ENCODE measurements around the gene CCDC38. TPM values are rescaled to one million over a fixed set of nuclear protein-coding genes. Genes with fewer than 3 reads are reported as not detected.

CCDC38 gene
- total and polyA plus RNA-seq, 4 donors = 0.67 to 0.75 TPM; not detected in 2

- no peak for DNase-seq (ENCODE audit: low read depth in 4 of 6, low spot score in 6 of 6)
- 67% methylated on average over 1 of the region's 2 CpGs for WGBS (ENCODE audit: insufficient coverage)
- Histone ChIP-seq H3K27ac (ENCODE audit: low read depth, low read length) (no peak overlapping the region), H3K27me3 (ENCODE audit: control insufficient read depth, insufficient read depth, low read length) (no peaks in the 10 kb centered on the region), H3K36me3 (ENCODE audit: control insufficient read depth, insufficient read depth, low read length) (no peaks in the 10 kb centered on the region), H3K4me1 (ENCODE audit: control insufficient read depth, insufficient read depth, low read length) (no peaks in the 10 kb centered on the region), H3K4me3 (ENCODE audit: low read depth, low read length) (no peak overlapping the region), H3K9me3 (ENCODE audit: control insufficient read depth, insufficient read depth, low read length) (no peaks in the 10 kb centered on the region)
Measured at GRCh38 chr12:95963096-95963495, 20.7 kb upstream of the CCDC38 start.

GRCh38 chr12:95962222-95962621 lies 19.8 kb upstream of the CCDC38 start:
- H3K4me3 ChIP-seq (ENCODE audit: low read depth, low read length) = no peak overlapping the region
- no peaks in the 10 kb centered on the region for H3K4me1 ChIP-seq (ENCODE audit: control insufficient read depth, insufficient read depth, low read length)
- H3K27me3 ChIP-seq (ENCODE audit: control insufficient read depth, insufficient read depth, low read length) = no peaks in the 10 kb centered on the region
- peak in 4 of 6 donors; percentile 4 to 86 (median 17) for DNase-seq (ENCODE audit: low read depth in 4 of 6, low spot score in 6 of 6)
- H3K36me3 ChIP-seq (ENCODE audit: control insufficient read depth, insufficient read depth, low read length) = no peaks in the 10 kb centered on the region
- H3K27ac ChIP-seq (ENCODE audit: low read depth, low read length) = no peak overlapping the region
- 67% methylated on average over 4 of the region's 7 CpGs for WGBS (ENCODE audit: insufficient coverage)
- H3K9me3 ChIP-seq (ENCODE audit: control insufficient read depth, insufficient read depth, low read length) = no peaks in the 10 kb centered on the region

- WGBS (ENCODE audit: insufficient coverage) = no CpG with 5 or more reads among the region's 5 CpGs
- Histone ChIP-seq H3K27me3 (ENCODE audit: control insufficient read depth, insufficient read depth, low read length) (peaks cover 3% of the 10 kb centered on the region), H3K36me3 (ENCODE audit: control insufficient read depth, insufficient read depth, low read length) (no peaks in the 10 kb centered on the region), H3K4me1 (ENCODE audit: control insufficient read depth, insufficient read depth, low read length) (peaks cover 3% of the 10 kb centered on the region), H3K27ac (ENCODE audit: low read depth, low read length) (no peak overlapping the region), H3K9me3 (ENCODE audit: control insufficient read depth, insufficient read depth, low read length) (no peaks in the 10 kb centered on the region), H3K4me3 (ENCODE audit: low read depth, low read length) (no peak overlapping the region)
- DNase-seq (ENCODE audit: low read depth in 4 of 6, low spot score in 6 of 6) = no peak
Measured at GRCh38 chr12:95960241-95960640, 17.8 kb upstream of the CCDC38 start.

GRCh38 chr12:95959107-95959506 lies 16.7 kb upstream of the CCDC38 start:
- peak in 1 of 6 donors; percentile 15 for DNase-seq (ENCODE audit: low read depth in 4 of 6, low spot score in 6 of 6)
- Histone ChIP-seq H3K4me1 (ENCODE audit: control insufficient read depth, insufficient read depth, low read length) (peaks cover 3% of the 10 kb centered on the region), H3K27ac (ENCODE audit: low read depth, low read length) (no peak overlapping the region), H3K9me3 (ENCODE audit: control insufficient read depth, insufficient read depth, low read length) (no peaks in the 10 kb centered on the region), H3K4me3 (ENCODE audit: low read depth, low read length) (no peak overlapping the region), H3K27me3 (ENCODE audit: control insufficient read depth, insufficient read depth, low read length) (peaks cover 3% of the 10 kb centered on the region), H3K36me3 (ENCODE audit: control insufficient read depth, insufficient read depth, low read length) (no peaks in the 10 kb centered on the region)
- 80% methylated on average over 1 of the region's 1 CpG for WGBS (ENCODE audit: insufficient coverage)

- H3K4me3 ChIP-seq (ENCODE audit: low read depth, low read length) = no peak overlapping the region
- H3K27ac ChIP-seq (ENCODE audit: low read depth, low read length) = no peak overlapping the region
- 33% methylated on average over 24 of the region's 27 CpGs for WGBS (ENCODE audit: insufficient coverage)
- no peaks in the 10 kb centered on the region for H3K9me3 ChIP-seq (ENCODE audit: control insufficient read depth, insufficient read depth, low read length)
- no peaks in the 10 kb centered on the region for H3K36me3 ChIP-seq (ENCODE audit: control insufficient read depth, insufficient read depth, low read length)
- H3K4me1 ChIP-seq (ENCODE audit: control insufficient read depth, insufficient read depth, low read length) = peaks cover 3% of the 10 kb centered on the region
- H3K27me3 ChIP-seq (ENCODE audit: control insufficient read depth, insufficient read depth, low read length) = peaks cover 3% of the 10 kb centered on the region
- DNase-seq (ENCODE audit: low read depth in 4 of 6, low spot score in 6 of 6) = no peak
Measured at GRCh38 chr12:95956557-95957145, 14.2 kb upstream of the CCDC38 start.

GRCh38 chr12:95955549-95956159 lies 13.2 kb upstream of the CCDC38 start:
- peaks cover 3% of the 10 kb centered on the region for H3K4me1 ChIP-seq (ENCODE audit: control insufficient read depth, insufficient read depth, low read length)
- H3K36me3 ChIP-seq (ENCODE audit: control insufficient read depth, insufficient read depth, low read length) = no peaks in the 10 kb centered on the region
- no peak overlapping the region for H3K27ac ChIP-seq (ENCODE audit: low read depth, low read length)
- H3K4me3 ChIP-seq (ENCODE audit: low read depth, low read length) = no peak overlapping the region
- 83% methylated on average over 6 of the region's 7 CpGs for WGBS (ENCODE audit: insufficient coverage)
- no peaks in the 10 kb centered on the region for H3K9me3 ChIP-seq (ENCODE audit: control insufficient read depth, insufficient read depth, low read length)
- peaks cover 3% of the 10 kb centered on the region for H3K27me3 ChIP-seq (ENCODE audit: control insufficient read depth, insufficient read depth, low read length)
- DNase-seq (ENCODE audit: low read depth in 4 of 6, low spot score in 6 of 6) = no peak

GRCh38 chr12:95953000-95953399 lies 10.6 kb upstream of the CCDC38 start:
- Histone ChIP-seq H3K4me1 (ENCODE audit: control insufficient read depth, insufficient read depth, low read length) (peaks cover 3% of the 10 kb centered on the region), H3K9me3 (ENCODE audit: control insufficient read depth, insufficient read depth, low read length) (no peaks in the 10 kb centered on the region), H3K27me3 (ENCODE audit: control insufficient read depth, insufficient read depth, low read length) (peaks cover 3% of the 10 kb centered on the region), H3K36me3 (ENCODE audit: control insufficient read depth, insufficient read depth, low read length) (no peaks in the 10 kb centered on the region), H3K4me3 (ENCODE audit: low read depth, low read length) (no peak overlapping the region), H3K27ac (ENCODE audit: low read depth, low read length) (no peak overlapping the region)
- no CpG with 5 or more reads among the region's 1 CpG for WGBS (ENCODE audit: insufficient coverage)
- no peak for DNase-seq (ENCODE audit: low read depth in 4 of 6, low spot score in 6 of 6)

- Histone ChIP-seq H3K9me3 (ENCODE audit: control insufficient read depth, insufficient read depth, low read length) (no peaks in the 10 kb centered on the region), H3K4me3 (ENCODE audit: low read depth, low read length) (no peak overlapping the region), H3K36me3 (ENCODE audit: control insufficient read depth, insufficient read depth, low read length) (no peaks in the 10 kb centered on the region), H3K27me3 (ENCODE audit: control insufficient read depth, insufficient read depth, low read length) (peaks cover under 1% of the 10 kb centered on the region), H3K27ac (ENCODE audit: low read depth, low read length) (no peak overlapping the region), H3K4me1 (ENCODE audit: control insufficient read depth, insufficient read depth, low read length) (peaks cover under 1% of the 10 kb centered on the region)
- no peak for DNase-seq (ENCODE audit: low read depth in 4 of 6, low spot score in 6 of 6)
Measured at GRCh38 chr12:95951515-95951914, 9.1 kb upstream of the CCDC38 start.

GRCh38 chr12:95949477-95950206 lies 7.2 kb upstream of the CCDC38 start:
- Histone ChIP-seq H3K27me3 (ENCODE audit: control insufficient read depth, insufficient read depth, low read length) (no peaks in the 10 kb centered on the region), H3K4me3 (ENCODE audit: low read depth, low read length) (no peak overlapping the region), H3K36me3 (ENCODE audit: control insufficient read depth, insufficient read depth, low read length) (no peaks in the 10 kb centered on the region), H3K27ac (ENCODE audit: low read depth, low read length) (no peak overlapping the region), H3K9me3 (ENCODE audit: control insufficient read depth, insufficient read depth, low read length) (no peaks in the 10 kb centered on the region), H3K4me1 (ENCODE audit: control insufficient read depth, insufficient read depth, low read length) (no peaks in the 10 kb centered on the region)
- DNase-seq (ENCODE audit: low read depth in 4 of 6, low spot score in 6 of 6) = no peak
- WGBS (ENCODE audit: insufficient coverage) = no CpG with 5 or more reads among the region's 4 CpGs

Data from spinal cord (tissue), 10 donors.